Activated CD8-positive, alpha-beta memory T cell treated with anti-CD3 and anti-CD28 coated beads, Interleukin-2, amount 50 U/mL, for 4 hours (primary cell): ENCODE results near the gene RERE.
"Not testable (repeated sequence)": the region's sequence is repeated elsewhere in the genome, so short reads cannot be mapped to it uniquely, and the experiment has no call there.

ENCODE experiments used
- DNase-seq: peaks from one replicate; pipeline ENCODE4 v3.0.0-alpha.2; 2020

Gene RERE

GRCh38 chr1:8839990-8840389 lies 22.6 kb upstream of the RERE start:
- DNase-seq, result no peak

- DNase-seq, result no peak
Measured at GRCh38 chr1:8835941-8836643, 18.7 kb upstream of the RERE start.

- no peak for DNase-seq
Measured at GRCh38 chr1:8831340-8831739, 13.9 kb upstream of the RERE start.

GRCh38 chr1:8830732-8831131 lies 13.3 kb upstream of the RERE start:
- not testable (repeated sequence) for DNase-seq

- DNase-seq, result no peak
Measured at GRCh38 chr1:8825985-8826481, 8.6 kb upstream of the RERE start.

GRCh38 chr1:8823295-8823664 lies 5.8 kb upstream of the RERE start:
- DNase-seq, result no peak

- DNase-seq, result no peak
Measured at GRCh38 chr1:8822373-8823294, 5.2 kb upstream of the RERE start.

GRCh38 chr1:8821084-8821483 lies 3.6 kb upstream of the RERE start:
- DNase-seq, result no peak

- DNase-seq, result not testable (repeated sequence)
Measured at GRCh38 chr1:8818789-8819188, 1.3 kb upstream of the RERE start.

GRCh38 chr1:8818325-8818775 lies 910 bp upstream of the RERE start:
- DNase-seq, result peak; percentile 40

GRCh38 chr1:8816831-8817411 lies 519 bp downstream of the RERE start:
- DNase-seq, result peak; percentile 31

GRCh38 chr1:8816264-8816663 lies 1.2 kb downstream of the RERE start:
- no peak for DNase-seq

- no peak for DNase-seq
Measured at GRCh38 chr1:8815582-8816151, 1.8 kb downstream of the RERE start.

- DNase-seq, result no peak
Measured at GRCh38 chr1:8814865-8815264, 2.6 kb downstream of the RERE start.

GRCh38 chr1:8813991-8814390 lies 3.4 kb downstream of the RERE start:
- no peak for DNase-seq

GRCh38 chr1:8813016-8813763 lies 4.2 kb downstream of the RERE start:
- DNase-seq, result no peak

- no peak for DNase-seq
Measured at GRCh38 chr1:8812081-8812480, 5.4 kb downstream of the RERE start.

GRCh38 chr1:8810987-8811386 lies 6.5 kb downstream of the RERE start:
- DNase-seq, result no peak

GRCh38 chr1:8809342-8809736 lies 8.1 kb downstream of the RERE start:
- no peak for DNase-seq

- DNase-seq, result no peak
Measured at GRCh38 chr1:8807004-8807403, 10.4 kb downstream of the RERE start.

- no peak for DNase-seq
Measured at GRCh38 chr1:8800416-8800815, 17.0 kb downstream of the RERE start.

GRCh38 chr1:8797216-8797615 lies 20.2 kb downstream of the RERE start:
- no peak for DNase-seq

GRCh38 chr1:8796812-8797211 lies 20.6 kb downstream of the RERE start:
- no peak for DNase-seq
